ENCODE results near the gene CADM1.

GRCh38 chr11:115151010-115151409, 353.2 kb downstream of the CADM1 start:
- no peak for TF ChIP-seq CTCF (IDR thresholded peaks at IDR 0.05)
- TF ChIP-seq POLR2A (IDR thresholded peaks at IDR 0.05) = no peak
